HFF-Myc (cell line): ENCODE measurements around the gene SIT1.
"Not testable (repeated sequence)": the region's sequence is repeated elsewhere in the genome, so short reads cannot be mapped to it uniquely, and the experiment has no call there.

Source experiments
- DNase-seq: peaks from one replicate; pipeline ENCODE4 v3.0.0-alpha.2; 2011; ENCODE audit warnings: low read depth; ENCODE audit errors: extremely low read depth
- H3K4me3 ChIP-seq: replicated peaks from 2 replicates; pipeline ENCODE4 v1.5.1; 2011; ENCODE audit warnings: low read depth, mild to moderate bottlenecking, control low read depth, low read length
- CTCF ChIP-seq: IDR thresholded peaks from 2 replicates; pipeline ENCODE4 v1.5.1; 2012; ENCODE audit warnings: mild to moderate bottlenecking, low read depth, low read length, control low read depth; ENCODE audit errors: missing control alignments

The SIT1 gene

DNA sequence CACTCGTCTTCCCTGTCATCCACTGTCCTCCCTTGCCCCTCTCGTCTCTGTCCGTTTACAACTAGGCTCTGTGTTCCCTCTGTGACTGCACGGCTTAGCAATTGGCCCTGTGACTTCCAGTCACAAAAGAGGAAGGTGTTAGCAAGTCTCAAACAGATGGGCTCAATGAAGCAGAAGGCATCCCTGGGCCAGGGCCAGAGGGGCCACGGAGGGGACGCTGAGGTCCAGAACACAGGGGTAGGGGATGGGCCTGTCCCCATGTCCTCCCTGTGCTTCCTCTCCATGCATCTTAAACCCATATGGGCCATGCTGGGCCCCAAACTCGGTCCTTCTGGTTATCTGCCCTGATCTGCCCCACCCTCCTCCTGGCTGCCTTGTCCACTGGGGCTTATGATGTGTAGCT is 32.4 kb downstream of the SIT1 start, which contains the start of gene CD72:
Gene CD72, minus strand, starts transcription at position 89 of the 403 bp plus-strand sequence. CDS start 110 bp downstream, outside the sequence.
- DNase-seq = no peak
- no peak for TF ChIP-seq CTCF
- peak within 1 kb of the TSS; percentile 13; the same call in 1 of the 2 replicates for H3K4me3 ChIP-seq

DNA sequence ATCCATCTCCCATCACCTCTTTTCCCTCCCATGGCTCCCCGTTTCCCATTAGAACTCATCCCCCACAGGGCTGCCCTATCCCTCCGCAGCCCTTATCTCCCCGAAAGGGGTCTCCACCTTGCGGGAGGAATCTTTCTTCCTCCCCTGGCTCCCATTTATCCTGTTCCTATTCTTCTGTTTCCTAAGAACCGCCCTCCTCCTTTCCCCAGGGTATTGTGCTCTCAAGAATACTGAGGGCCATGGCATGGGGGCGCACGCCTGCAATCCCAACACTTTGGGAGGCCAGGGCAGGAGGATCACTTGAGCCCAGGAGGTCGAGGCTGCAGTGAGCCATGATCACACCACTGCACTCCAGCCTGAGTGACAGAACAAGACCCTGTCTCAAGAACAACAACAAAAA is 33.2 kb downstream of the SIT1 start:
- TF ChIP-seq CTCF = no peak
- DNase-seq = no peak
- no peak overlapping the region for H3K4me3 ChIP-seq

DNA sequence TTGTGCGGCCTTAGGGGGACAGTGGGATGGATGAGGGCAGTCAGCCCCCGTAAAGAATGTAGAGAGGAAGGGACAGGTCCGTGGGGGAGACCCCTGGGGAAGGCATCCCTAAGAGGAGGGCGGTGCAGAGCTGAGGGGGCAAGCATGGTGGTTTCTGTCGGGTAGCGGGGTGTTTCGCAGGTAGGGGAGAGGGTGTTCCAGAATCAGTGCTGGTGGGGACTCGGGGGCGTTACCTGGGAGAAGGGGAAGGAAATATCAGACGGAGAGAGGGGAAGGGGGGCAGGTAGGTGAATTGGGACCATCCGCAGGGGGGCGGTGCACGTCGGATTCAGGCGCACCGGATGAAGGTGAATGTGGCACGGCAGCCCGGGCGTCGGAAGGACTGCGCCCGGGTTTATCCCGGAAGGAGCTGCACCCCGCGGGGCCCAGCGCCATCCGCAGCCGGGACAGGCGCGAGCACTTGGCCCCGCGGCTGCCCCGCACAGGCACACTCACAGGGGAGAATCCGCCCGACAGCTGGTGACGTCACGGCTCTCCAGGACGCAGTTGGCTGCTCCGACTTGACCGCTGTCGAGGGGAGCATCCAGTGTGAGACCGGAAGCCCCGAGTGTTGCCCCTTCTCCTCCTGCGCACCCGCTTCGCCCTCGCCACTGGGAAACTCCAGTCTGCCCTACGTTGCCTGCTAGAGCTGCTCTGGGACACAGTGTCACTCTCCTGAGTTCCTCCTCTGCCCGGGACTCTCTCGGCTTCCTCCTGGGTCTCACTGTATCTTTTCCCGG is 33.9 kb downstream of the SIT1 start:
- H3K4me3 ChIP-seq = peak overlapping the region; percentile 13
- no peak for TF ChIP-seq CTCF
- no peak for DNase-seq

DNA sequence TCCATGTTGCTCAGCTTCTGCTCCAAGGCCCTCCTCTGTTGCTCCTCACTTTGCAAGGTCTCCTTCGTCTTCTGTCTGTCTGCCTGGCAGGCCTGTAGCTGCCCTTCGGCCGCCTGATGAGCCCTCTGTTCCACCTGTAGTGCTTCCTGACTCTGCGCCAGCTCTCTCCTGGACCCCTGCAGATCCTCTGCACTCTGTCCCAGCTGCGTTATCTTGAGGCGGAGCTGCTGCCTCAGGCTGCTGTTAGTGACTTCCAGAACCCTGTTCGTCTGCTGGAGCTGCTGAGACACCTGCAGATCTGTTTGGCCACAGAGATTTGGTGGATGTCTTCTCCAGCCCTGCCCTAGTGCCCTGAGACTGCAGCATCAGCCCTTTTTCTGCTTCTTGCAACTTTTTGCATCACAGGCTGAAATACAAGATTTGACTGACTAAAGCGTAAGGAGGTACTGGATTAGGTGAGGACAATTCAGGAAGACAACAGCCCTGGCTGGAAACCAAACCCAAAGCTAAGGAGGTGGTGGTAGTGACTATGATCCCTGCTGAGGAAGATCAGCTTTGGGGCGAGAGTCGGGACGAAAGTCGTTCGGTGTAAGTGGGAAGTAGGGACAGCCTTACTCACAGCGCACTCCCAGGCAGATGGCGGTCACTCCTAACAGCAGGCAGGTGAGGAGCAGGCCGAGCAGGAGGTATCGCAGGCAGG is 34.6 kb downstream of the SIT1 start:
- H3K4me3 ChIP-seq = no peak overlapping the region
- TF ChIP-seq CTCF = no peak
- no peak for DNase-seq

- no peak overlapping the region for H3K4me3 ChIP-seq
- no peak for DNase-seq
- no peak for TF ChIP-seq CTCF
Observed at GRCh38 chr9:35612843-35613242, 37.9 kb downstream of the SIT1 start.

- not testable (repeated sequence) for H3K4me3 ChIP-seq, DNase-seq
Observed at GRCh38 chr9:35612066-35612465, 38.7 kb downstream of the SIT1 start.

- TF ChIP-seq CTCF = peak; percentile 76
- no peak overlapping the region for H3K4me3 ChIP-seq
- no peak for DNase-seq
Observed at GRCh38 chr9:35611230-35611797, 39.4 kb downstream of the SIT1 start.
